ENCODE measurements around the gene USP20. TPM values are rescaled to one million over a fixed set of nuclear protein-coding genes. Genes with fewer than 3 reads are reported as not detected.

Gene USP20
- total RNA-seq, 1 donor from 2014 or later: 27.0 TPM

DNA sequence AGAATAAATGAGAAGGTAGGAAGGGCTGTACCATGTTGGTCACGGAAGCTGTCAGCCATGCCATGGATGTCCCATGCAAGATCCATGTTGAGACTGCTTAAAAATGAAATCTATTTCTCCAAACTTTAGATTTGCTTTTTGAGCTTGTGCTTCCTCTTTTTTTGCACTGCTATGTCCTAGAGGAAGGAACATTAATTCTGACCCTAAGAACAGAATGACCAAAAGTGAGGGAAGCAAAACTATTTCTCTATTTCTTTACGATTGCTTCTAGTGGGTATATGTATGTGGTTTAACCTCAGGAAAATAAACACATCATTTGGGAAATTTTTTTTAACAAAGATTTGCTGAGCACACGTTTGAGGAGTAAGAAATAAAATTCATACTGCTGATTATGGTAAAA, 84.6 kb downstream of the USP20 start:
- intact Hi-C loops (cut with DNase I): no loop called here
- H3K9me3 ChIP-seq: no peaks in the 10 kb centered on the region
- ATAC-seq: peak; percentile 15 to 16
- no peaks in the 10 kb centered on the region for H3K4me1 ChIP-seq
- TF ChIP-seq, protein P1, sequence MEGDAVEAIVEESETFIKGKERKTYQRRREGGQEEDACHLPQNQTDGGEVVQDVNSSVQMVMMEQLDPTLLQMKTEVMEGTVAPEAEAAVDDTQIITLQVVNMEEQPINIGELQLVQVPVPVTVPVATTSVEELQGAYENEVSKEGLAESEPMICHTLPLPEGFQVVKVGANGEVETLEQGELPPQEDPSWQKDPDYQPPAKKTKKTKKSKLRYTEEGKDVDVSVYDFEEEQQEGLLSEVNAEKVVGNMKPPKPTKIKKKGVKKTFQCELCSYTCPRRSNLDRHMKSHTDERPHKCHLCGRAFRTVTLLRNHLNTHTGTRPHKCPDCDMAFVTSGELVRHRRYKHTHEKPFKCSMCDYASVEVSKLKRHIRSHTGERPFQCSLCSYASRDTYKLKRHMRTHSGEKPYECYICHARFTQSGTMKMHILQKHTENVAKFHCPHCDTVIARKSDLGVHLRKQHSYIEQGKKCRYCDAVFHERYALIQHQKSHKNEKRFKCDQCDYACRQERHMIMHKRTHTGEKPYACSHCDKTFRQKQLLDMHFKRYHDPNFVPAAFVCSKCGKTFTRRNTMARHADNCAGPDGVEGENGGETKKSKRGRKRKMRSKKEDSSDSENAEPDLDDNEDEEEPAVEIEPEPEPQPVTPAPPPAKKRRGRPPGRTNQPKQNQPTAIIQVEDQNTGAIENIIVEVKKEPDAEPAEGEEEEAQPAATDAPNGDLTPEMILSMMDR (IDR thresholded peaks at IDR 0.05): no peak
- DNase-seq: no peak
- no peak overlapping the region for H3K4me3 ChIP-seq
- no peaks in the 10 kb centered on the region for H3K27me3 ChIP-seq (ENCODE audit: low read depth)
- no peak overlapping the region for H3K27ac ChIP-seq
- H3K36me3 ChIP-seq: peaks cover 43% of the 10 kb centered on the region

DNA sequence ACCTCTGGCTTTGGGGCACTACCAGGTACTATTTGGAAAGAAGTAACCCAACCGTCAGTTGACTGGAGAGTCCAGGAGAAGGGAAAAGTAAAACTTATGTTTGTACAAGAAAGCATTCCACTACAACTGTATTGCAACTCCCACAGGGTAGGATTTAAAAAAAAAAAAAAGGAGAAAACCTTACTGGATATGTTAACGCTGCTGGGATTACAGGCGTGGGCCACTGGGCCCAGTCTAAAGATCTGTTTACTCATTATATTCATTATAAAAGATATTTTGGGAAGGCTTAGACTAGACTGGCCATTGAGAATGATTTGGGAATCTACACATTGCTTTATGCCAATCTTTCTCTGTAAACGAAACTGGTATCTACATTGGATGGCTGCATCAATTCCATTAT, 86.6 kb downstream of the USP20 start:
- DNase-seq (no peak), ATAC-seq (no peak)
- Histone ChIP-seq H3K27me3 (ENCODE audit: low read depth) (no peaks in the 10 kb centered on the region), H3K36me3 (peaks cover 63% of the 10 kb centered on the region), H3K4me1 (no peaks in the 10 kb centered on the region), H3K9me3 (no peaks in the 10 kb centered on the region), H3K4me3 (no peak overlapping the region), H3K27ac (no peak overlapping the region)
- TF ChIP-seq, protein P1 (IDR thresholded peaks at IDR 0.05): no peak
- intact Hi-C loops (cut with DNase I): no loop called here

DNA sequence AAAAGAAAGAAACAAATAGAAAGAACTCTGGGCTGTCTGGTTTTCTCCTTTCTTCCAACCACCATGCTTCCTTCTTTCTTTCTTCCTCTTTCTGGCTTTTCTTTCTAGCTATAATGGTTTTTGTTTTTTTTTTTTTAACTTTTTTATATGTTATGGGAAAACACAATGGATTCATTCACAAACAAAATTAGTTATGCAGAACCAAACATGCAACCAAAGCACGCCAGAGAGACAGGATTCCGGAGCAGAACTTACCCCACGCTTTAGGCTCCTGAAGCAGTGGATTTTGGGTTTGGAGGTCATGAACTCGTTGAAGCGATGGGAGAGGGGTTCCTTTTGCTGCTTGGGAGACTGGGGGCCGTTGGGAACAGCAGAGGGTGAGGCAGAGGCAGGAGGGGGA, 88.3 kb downstream of the USP20 start:
- peaks cover 72% of the 10 kb centered on the region for H3K36me3 ChIP-seq
- no peaks in the 10 kb centered on the region for H3K4me1 ChIP-seq
- no peak overlapping the region for H3K4me3 ChIP-seq
- TF ChIP-seq, protein P1 (IDR thresholded peaks at IDR 0.05): no peak
- intact Hi-C loops (cut with DNase I): no loop called here
- ATAC-seq (no peak), DNase-seq (no peak)
- no peak overlapping the region for H3K27ac ChIP-seq
- H3K27me3 ChIP-seq (ENCODE audit: low read depth): no peaks in the 10 kb centered on the region
- no peaks in the 10 kb centered on the region for H3K9me3 ChIP-seq

DNA sequence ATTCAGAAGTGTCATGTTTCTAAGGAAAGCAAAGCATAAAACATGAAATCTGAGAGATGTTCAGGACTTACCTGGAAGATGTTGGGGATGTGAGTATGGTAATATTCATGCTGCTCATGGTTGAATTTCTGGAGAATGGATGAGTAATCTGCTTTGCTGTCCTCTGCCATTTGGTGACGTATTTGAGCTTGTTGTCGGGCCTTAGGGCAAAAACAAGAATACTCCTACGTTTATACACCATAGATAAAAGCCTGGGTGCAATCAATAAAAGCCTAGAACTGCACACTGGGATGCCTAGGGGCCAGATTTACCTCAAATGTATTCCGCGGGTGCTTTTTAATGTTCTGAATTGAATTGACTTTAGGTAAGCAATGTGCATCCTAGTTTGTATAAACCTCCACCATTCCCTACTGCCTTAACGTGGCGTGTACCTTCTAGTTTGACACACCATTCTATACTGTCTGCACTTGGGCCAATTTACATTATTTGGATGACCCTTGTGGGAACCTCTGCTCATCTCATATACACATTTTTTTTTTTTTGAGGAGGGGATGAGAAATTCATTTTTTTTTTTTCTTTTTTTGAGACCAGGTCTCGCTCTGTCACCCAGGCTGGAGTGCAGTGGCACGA, 94.4 kb downstream of the USP20 start:
- TF ChIP-seq, protein P1 (IDR thresholded peaks at IDR 0.05): no peak
- Histone ChIP-seq H3K36me3 (peaks cover 47% of the 10 kb centered on the region), H3K4me1 (peaks cover 32% of the 10 kb centered on the region), H3K9me3 (no peaks in the 10 kb centered on the region), H3K27me3 (ENCODE audit: low read depth) (no peaks in the 10 kb centered on the region), H3K4me3 (no peak overlapping the region), H3K27ac (no peak overlapping the region)
- ATAC-seq: no peak
- no peak for DNase-seq
- intact Hi-C loops (cut with DNase I): no loop called here

DNA sequence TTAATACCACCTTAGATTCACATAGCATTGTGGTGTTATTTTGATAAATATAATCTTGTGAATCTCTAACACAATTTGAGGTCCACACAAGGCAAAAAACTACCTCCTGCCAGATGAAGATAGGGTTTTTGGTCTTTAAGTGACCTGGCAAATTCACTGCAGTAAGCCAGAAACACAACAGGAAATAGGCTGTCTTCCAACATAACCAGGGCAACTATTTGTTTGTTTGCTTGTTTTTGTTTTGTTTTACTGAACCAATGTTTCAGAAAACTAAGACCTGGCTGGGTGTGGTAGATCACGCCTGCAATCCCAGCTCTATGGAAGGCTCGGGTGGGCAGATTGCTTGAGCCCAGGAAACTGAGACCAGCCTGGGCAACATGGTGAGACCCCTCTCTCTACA, 95.5 kb downstream of the USP20 start:
- no peak overlapping the region for H3K4me3 ChIP-seq
- no peak for DNase-seq
- no peaks in the 10 kb centered on the region for H3K27me3 ChIP-seq (ENCODE audit: low read depth)
- TF ChIP-seq, protein P1 (IDR thresholded peaks at IDR 0.05): no peak
- H3K36me3 ChIP-seq: peaks cover 36% of the 10 kb centered on the region
- ATAC-seq: no peak
- H3K9me3 ChIP-seq: no peaks in the 10 kb centered on the region
- peaks cover 44% of the 10 kb centered on the region for H3K4me1 ChIP-seq
- no peak overlapping the region for H3K27ac ChIP-seq
- intact Hi-C loops (cut with DNase I): no loop called here

Small RNA genes lying within 50 kb of the gene (microRNA-seq; reads per million reads assigned to microRNA genes)
- gene MIR6855 (ENCODE audit: borderline number of aligned reads): not detected

Other genes with a start within 250 kb of the USP20 start
- gene C9orf50, start 214.4 kb upstream of the USP20 start, total RNA-seq: not detected
- gene NTMT1, start 209.3 kb upstream of the USP20 start, total RNA-seq: 25.1 TPM
- 14.6 TPM for gene ASB6, start 193.3 kb upstream of the USP20 start, total RNA-seq
- 2.5 TPM for gene PRRX2, start 169.8 kb upstream of the USP20 start, total RNA-seq
- 3.9 TPM for gene PTGES, start 82.4 kb upstream of the USP20 start, total RNA-seq
- 34.9 TPM for gene TOR1B, start 32.3 kb upstream of the USP20 start, total RNA-seq
- 34.6 TPM for gene TOR1A, start 11.3 kb upstream of the USP20 start, total RNA-seq
- 42.0 TPM for gene C9orf78, start 183 bp upstream of the USP20 start, total RNA-seq
- 61.1 TPM for gene FNBP1, start 207.7 kb downstream of the USP20 start, total RNA-seq
- gene GPR107, start 218.4 kb downstream of the USP20 start, total RNA-seq: 43.0 TPM

Data from lower lobe of right lung (tissue), 2 donors.